ENCODE results near the gene CXorf65.
A peak's percentile ranks its signal among the peaks of the same experiment; 100 is the strongest.

Gene CXorf65

GRCh38 chrX:71107762-71108360, 1.3 kb upstream of the CXorf65 start:
- no peak for DNase-seq (ENCODE audit: low spot score)
- in situ Hi-C loops (cut with MboI; ENCODE audit: low sequenced_read_pairs, unreplicated experiment), result no loop called here
- no peak for TF ChIP-seq CTCF (IDR thresholded peaks at IDR 0.05; ENCODE audit: borderline replicate concordance, control extremely low read depth, extremely low read depth, insufficient read depth, missing control alignments)

GRCh38 chrX:71107245-71107644, 705 bp upstream of the CXorf65 start:
- TF ChIP-seq CTCF (IDR thresholded peaks at IDR 0.05; ENCODE audit: borderline replicate concordance, control extremely low read depth, extremely low read depth, insufficient read depth, missing control alignments), result no peak
- no peak for DNase-seq (ENCODE audit: low spot score)
- in situ Hi-C loops (cut with MboI; ENCODE audit: low sequenced_read_pairs, unreplicated experiment), result no loop called here

- in situ Hi-C loops (cut with MboI; ENCODE audit: low sequenced_read_pairs, unreplicated experiment), result no loop called here
- DNase-seq (ENCODE audit: low spot score), result no peak
- no peak for TF ChIP-seq CTCF (IDR thresholded peaks at IDR 0.05; ENCODE audit: borderline replicate concordance, control extremely low read depth, extremely low read depth, insufficient read depth, missing control alignments)
Measured at GRCh38 chrX:71105628-71106027, 912 bp downstream of the CXorf65 start.

- peak; percentile 65 for DNase-seq (ENCODE audit: low spot score)
- no peak for TF ChIP-seq CTCF (IDR thresholded peaks at IDR 0.05; ENCODE audit: borderline replicate concordance, control extremely low read depth, extremely low read depth, insufficient read depth, missing control alignments)
- in situ Hi-C loops (cut with MboI; ENCODE audit: low sequenced_read_pairs, unreplicated experiment), result no loop called here
Measured at GRCh38 chrX:71103110-71103983, 3.2 kb downstream of the CXorf65 start.

GRCh38 chrX:71102292-71102691, 4.2 kb downstream of the CXorf65 start:
- in situ Hi-C loops (cut with MboI; ENCODE audit: low sequenced_read_pairs, unreplicated experiment), result no loop called here
- TF ChIP-seq CTCF (IDR thresholded peaks at IDR 0.05; ENCODE audit: borderline replicate concordance, control extremely low read depth, extremely low read depth, insufficient read depth, missing control alignments), result no peak
- no peak for DNase-seq (ENCODE audit: low spot score)

GRCh38 chrX:71100581-71101505, 5.7 kb downstream of the CXorf65 start:
- no peak for DNase-seq (ENCODE audit: low spot score)
- in situ Hi-C loops (cut with MboI; ENCODE audit: low sequenced_read_pairs, unreplicated experiment), result no loop called here
- no peak for TF ChIP-seq CTCF (IDR thresholded peaks at IDR 0.05; ENCODE audit: borderline replicate concordance, control extremely low read depth, extremely low read depth, insufficient read depth, missing control alignments)

Measured in GM13976 (cell line).